HEK293 (cell line): Measurements from ENCODE around the gene ITIH1.

Source experiments
- CTCF ChIA-PET: fragments of 350-600 bp; formaldehyde crosslinking; extraction: SDS; loops from one replicate; lab custom pipeline; 2021; ENCODE audit warnings: antibody characterized with exemption; lab: Yijun Ruan, JAX
- POLR2A ChIA-PET: fragments of 300-600 bp; formaldehyde crosslinking; extraction: SDS; loops from one replicate; lab custom pipeline; 2020; ENCODE audit warnings: antibody characterized with exemption, inconsistent platforms; lab: Yijun Ruan, JAX
- H3K27ac ChIP-seq: fragments of 200-500 bp; sonication (Bioruptor generic); 2 replicates; pipeline ENCODE4 v1.5.1; 2014; ENCODE audit warnings: low read depth, low read length, control low read depth, inconsistent platforms; ENCODE audit errors: extremely low read depth
- H3K36me3 ChIP-seq, 2 experiments: fragments of 200-500 bp in 1 of 2; sonication (Bioruptor generic) in 1 of 2; 1 replicate in 1 of 2; 2 replicates in 1 of 2; pipeline ENCODE4 v1.5.1; 2014 to 2017; ENCODE audit warnings: inconsistent platforms in 2 of 2, low read length in 2 of 2; ENCODE audit not compliant: control insufficient read depth in 2 of 2, insufficient read depth in 1 of 2
- H3K4me1 ChIP-seq: fragments of 200-500 bp; sonication (Bioruptor generic); 2 replicates; pipeline ENCODE4 v1.5.1; 2014; ENCODE audit warnings: mild to moderate bottlenecking, low read length, inconsistent platforms; ENCODE audit not compliant: control insufficient read depth, insufficient read depth
- H3K4me3 ChIP-seq: 2 replicates; pipeline ENCODE4 v1.5.1; 2011; ENCODE audit warnings: low read depth, mild to moderate bottlenecking, control low read depth, low read length, moderate library complexity
- H3K9me3 ChIP-seq: fragments of 200-500 bp; sonication (Bioruptor generic); 2 replicates; pipeline ENCODE4 v1.5.1; 2014; ENCODE audit warnings: low read depth, low read length, inconsistent platforms; ENCODE audit not compliant: control insufficient read depth, insufficient read depth
- EGR2 ChIP-seq: fragments of 450-650 bp; formaldehyde crosslinking; IDR thresholded peaks from 2 replicates; pipeline ENCODE4 v1.5.1; 2016; ENCODE audit warnings: low read depth, missing biosample characterization, missing genetic modification characterization
- KLF10 ChIP-seq: fragments of 450-650 bp; IDR thresholded peaks from 2 replicates; pipeline ENCODE4 v1.5.1; 2018; ENCODE audit warnings: missing biosample characterization, mild to moderate bottlenecking, missing genetic modification characterization
- MEIS1 ChIP-seq: sonication (generic); formaldehyde crosslinking; IDR thresholded peaks from 2 replicates; pipeline ENCODE4 v1.8.1; 2022; ENCODE audit warnings: missing genetic modification reagents, mild to moderate bottlenecking, borderline replicate concordance
- RBAK ChIP-seq: fragments of 450-650 bp; formaldehyde crosslinking; IDR thresholded peaks from 2 replicates; pipeline ENCODE4 v1.5.1; 2016; ENCODE audit warnings: missing biosample characterization, missing genetic modification characterization
- SCRT1 ChIP-seq: fragments of 450-650 bp; formaldehyde crosslinking; IDR thresholded peaks from 2 replicates; pipeline ENCODE4 v1.5.1; 2016; ENCODE audit warnings: missing biosample characterization, missing genetic modification characterization, borderline replicate concordance
- ZBTB8A ChIP-seq: fragments of 450-650 bp; formaldehyde crosslinking; IDR thresholded peaks from 2 replicates; pipeline ENCODE4 v1.5.1; 2016; ENCODE audit warnings: missing biosample characterization, missing genetic modification characterization
- ZFP69B ChIP-seq: fragments of 450-650 bp; formaldehyde crosslinking; IDR thresholded peaks from 2 replicates; pipeline ENCODE4 v1.5.1; 2016; ENCODE audit warnings: missing biosample characterization, missing genetic modification characterization
- ZIC2 ChIP-seq: fragments of 450-650 bp; formaldehyde crosslinking; IDR thresholded peaks from 2 replicates; pipeline ENCODE4 v1.5.1; 2016; ENCODE audit warnings: missing biosample characterization, missing genetic modification characterization
- ZNF621 ChIP-seq: fragments of 450-650 bp; formaldehyde crosslinking; IDR thresholded peaks from 2 replicates; pipeline ENCODE4 v1.5.1; 2017; ENCODE audit warnings: missing biosample characterization, missing genetic modification characterization
- ZNF707 ChIP-seq: fragments of 450-650 bp; formaldehyde crosslinking; IDR thresholded peaks from 2 replicates; pipeline ENCODE4 v1.5.1; 2016; ENCODE audit warnings: missing biosample characterization, missing genetic modification characterization
- TF ChIP-seq, protein P1 (sequence below): fragments of 450-650 bp; formaldehyde crosslinking; IDR thresholded peaks from 2 replicates; pipeline ENCODE4 v1.5.1; 2016; ENCODE audit warnings: missing biosample characterization, missing genetic modification characterization
- TF ChIP-seq, protein P2 (sequence below): fragments of 450-650 bp; formaldehyde crosslinking; conservative IDR thresholded peaks from 2 replicates; pipeline ENCODE4 v1.5.1; 2016; ENCODE audit warnings: low read depth, missing biosample characterization, missing genetic modification characterization
- TF ChIP-seq, protein P3 (sequence below): fragments of 450-650 bp; formaldehyde crosslinking; IDR thresholded peaks from 2 replicates; pipeline ENCODE4 v1.5.1; 2017; ENCODE audit warnings: missing biosample characterization, missing genetic modification characterization
- TF ChIP-seq, protein P4 (sequence below): fragments of 450-650 bp; formaldehyde crosslinking; IDR thresholded peaks from 2 replicates; pipeline ENCODE4 v1.5.1; 2016; ENCODE audit warnings: missing biosample characterization, missing genetic modification characterization
- TF ChIP-seq, protein P5 (sequence below): fragments of 450-650 bp; formaldehyde crosslinking; IDR thresholded peaks from 2 replicates; pipeline ENCODE4 v1.5.1; 2016; ENCODE audit warnings: missing biosample characterization, missing genetic modification characterization, low read depth

ITIH1 gene

DNA sequence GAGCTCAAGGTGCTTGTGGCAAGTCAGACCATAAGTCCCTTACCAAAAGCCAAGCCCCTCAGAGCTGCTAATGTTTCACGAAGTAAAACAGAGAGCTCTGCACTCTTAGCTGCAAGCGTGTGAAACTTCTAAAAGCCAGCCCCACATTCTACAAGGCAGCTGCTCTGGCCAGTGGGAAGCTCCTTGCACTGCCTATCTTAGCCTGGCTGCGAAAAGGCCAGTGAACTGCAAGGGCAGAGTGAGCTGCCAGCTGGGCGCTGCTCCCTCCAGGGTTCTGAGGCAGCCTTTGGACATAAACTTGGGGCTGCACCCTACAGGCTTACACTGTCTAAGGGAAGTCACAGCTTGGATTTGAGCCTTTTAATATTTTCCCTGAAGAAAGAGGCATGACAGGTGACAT, 59.6 kb downstream of the ITIH1 start:
- TF ChIP-seq ZFP69B (no peak), ZNF707 (no peak), EGR2 (tag by site-specific recombination) (no peak), KLF10 (no peak), RBAK (tag by site-specific recombination) (no peak), ZBTB8A (tag by site-specific recombination) (no peak), SCRT1 (tag by site-specific recombination) (no peak), MEIS1 (no peak)
- TF ChIP-seq, protein P1, sequence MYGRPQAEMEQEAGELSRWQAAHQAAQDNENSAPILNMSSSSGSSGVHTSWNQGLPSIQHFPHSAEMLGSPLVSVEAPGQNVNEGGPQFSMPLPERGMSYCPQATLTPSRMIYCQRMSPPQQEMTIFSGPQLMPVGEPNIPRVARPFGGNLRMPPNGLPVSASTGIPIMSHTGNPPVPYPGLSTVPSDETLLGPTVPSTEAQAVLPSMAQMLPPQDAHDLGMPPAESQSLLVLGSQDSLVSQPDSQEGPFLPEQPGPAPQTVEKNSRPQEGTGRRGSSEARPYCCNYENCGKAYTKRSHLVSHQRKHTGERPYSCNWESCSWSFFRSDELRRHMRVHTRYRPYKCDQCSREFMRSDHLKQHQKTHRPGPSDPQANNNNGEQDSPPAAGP (tag by site-specific recombination): no peak
- TF ChIP-seq, protein P2, sequence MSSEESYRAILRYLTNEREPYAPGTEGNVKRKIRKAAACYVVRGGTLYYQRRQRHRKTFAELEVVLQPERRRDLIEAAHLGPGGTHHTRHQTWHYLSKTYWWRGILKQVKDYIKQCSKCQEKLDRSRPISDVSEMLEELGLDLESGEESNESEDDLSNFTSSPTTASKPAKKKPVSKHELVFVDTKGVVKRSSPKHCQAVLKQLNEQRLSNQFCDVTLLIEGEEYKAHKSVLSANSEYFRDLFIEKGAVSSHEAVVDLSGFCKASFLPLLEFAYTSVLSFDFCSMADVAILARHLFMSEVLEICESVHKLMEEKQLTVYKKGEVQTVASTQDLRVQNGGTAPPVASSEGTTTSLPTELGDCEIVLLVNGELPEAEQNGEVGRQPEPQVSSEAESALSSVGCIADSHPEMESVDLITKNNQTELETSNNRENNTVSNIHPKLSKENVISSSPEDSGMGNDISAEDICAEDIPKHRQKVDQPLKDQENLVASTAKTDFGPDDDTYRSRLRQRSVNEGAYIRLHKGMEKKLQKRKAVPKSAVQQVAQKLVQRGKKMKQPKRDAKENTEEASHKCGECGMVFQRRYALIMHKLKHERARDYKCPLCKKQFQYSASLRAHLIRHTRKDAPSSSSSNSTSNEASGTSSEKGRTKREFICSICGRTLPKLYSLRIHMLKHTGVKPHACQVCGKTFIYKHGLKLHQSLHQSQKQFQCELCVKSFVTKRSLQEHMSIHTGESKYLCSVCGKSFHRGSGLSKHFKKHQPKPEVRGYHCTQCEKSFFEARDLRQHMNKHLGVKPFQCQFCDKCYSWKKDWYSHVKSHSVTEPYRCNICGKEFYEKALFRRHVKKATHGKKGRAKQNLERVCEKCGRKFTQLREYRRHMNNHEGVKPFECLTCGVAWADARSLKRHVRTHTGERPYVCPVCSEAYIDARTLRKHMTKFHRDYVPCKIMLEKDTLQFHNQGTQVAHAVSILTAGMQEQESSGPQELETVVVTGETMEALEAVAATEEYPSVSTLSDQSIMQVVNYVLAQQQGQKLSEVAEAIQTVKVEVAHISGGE (tag by site-specific recombination): no peak
- TF ChIP-seq, protein P3, sequence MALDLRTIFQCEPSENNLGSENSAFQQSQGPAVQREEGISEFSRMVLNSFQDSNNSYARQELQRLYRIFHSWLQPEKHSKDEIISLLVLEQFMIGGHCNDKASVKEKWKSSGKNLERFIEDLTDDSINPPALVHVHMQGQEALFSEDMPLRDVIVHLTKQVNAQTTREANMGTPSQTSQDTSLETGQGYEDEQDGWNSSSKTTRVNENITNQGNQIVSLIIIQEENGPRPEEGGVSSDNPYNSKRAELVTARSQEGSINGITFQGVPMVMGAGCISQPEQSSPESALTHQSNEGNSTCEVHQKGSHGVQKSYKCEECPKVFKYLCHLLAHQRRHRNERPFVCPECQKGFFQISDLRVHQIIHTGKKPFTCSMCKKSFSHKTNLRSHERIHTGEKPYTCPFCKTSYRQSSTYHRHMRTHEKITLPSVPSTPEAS (tag by site-specific recombination): no peak
- TF ChIP-seq, protein P4, sequence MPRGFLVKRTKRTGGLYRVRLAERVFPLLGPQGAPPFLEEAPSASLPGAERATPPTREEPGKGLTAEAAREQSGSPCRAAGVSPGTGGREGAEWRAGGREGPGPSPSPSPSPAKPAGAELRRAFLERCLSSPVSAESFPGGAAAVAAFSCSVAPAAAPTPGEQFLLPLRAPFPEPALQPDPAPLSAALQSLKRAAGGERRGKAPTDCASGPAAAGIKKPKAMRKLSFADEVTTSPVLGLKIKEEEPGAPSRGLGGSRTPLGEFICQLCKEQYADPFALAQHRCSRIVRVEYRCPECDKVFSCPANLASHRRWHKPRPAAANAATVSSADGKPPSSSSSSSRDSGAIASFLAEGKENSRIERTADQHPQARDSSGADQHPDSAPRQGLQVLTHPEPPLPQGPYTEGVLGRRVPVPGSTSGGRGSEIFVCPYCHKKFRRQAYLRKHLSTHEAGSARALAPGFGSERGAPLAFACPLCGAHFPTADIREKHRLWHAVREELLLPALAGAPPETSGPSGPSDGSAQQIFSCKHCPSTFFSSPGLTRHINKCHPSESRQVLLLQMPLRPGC (tag by site-specific recombination): no peak
- TF ChIP-seq, protein P5, sequence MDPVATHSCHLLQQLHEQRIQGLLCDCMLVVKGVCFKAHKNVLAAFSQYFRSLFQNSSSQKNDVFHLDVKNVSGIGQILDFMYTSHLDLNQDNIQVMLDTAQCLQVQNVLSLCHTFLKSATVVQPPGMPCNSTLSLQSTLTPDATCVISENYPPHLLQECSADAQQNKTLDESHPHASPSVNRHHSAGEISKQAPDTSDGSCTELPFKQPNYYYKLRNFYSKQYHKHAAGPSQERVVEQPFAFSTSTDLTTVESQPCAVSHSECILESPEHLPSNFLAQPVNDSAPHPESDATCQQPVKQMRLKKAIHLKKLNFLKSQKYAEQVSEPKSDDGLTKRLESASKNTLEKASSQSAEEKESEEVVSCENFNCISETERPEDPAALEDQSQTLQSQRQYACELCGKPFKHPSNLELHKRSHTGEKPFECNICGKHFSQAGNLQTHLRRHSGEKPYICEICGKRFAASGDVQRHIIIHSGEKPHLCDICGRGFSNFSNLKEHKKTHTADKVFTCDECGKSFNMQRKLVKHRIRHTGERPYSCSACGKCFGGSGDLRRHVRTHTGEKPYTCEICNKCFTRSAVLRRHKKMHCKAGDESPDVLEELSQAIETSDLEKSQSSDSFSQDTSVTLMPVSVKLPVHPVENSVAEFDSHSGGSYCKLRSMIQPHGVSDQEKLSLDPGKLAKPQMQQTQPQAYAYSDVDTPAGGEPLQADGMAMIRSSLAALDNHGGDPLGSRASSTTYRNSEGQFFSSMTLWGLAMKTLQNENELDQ (tag by site-specific recombination): no peak
- Histone ChIP-seq H3K4me3 (no peak overlapping the region), H3K9me3 (no peaks in the 10 kb centered on the region), H3K4me1 (peaks cover under 1% of the 10 kb centered on the region; the same call in 1 of the 2 replicates), H3K27ac (no peak overlapping the region), H3K36me3 (peaks cover 0 to 37% of the 10 kb centered on the region in 2 experiments; a peak in 1 of 3 replicates)
- CTCF ChIA-PET: interaction anchor here (0.8 kb wide), 1 partner anchor 36 kb away, joined by 3 read pairs; no protein-coding TSS in a partner anchor
- POLR2A ChIA-PET: no interaction called here

DNA sequence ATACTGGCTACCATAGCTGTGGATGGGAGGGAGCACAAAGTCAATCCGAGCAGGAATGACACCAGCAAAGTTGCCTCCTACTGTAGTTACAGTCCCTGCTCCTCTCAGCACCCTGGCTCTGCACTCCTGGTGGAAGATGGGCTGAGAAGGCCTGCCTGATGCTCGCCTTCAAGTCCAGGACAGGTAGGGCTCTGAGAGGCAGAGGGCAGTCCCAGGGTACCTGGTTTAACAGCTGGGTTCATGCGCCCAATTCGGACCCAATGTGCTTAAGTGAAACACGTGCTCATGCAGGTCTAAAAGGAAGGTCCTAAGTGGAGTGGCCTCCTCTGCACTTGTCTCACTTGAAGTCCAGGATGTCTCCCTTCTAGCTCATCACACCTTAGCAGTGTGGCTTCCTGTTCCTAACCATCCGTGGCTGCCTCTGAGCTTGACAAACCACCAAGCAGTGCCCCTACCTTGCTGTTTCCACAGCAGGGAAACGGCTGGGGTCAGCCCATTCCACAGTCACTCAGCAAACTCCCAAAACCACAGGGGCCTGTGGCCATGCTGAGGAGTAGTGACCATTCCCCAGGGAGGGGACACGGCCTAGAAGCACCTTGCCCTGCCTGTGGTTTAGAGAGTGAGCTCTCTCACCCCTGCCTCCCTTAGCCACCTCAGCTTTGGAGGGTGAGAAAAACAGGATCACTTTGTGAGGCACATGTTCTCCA, 61.3 kb downstream of the ITIH1 start:
- H3K36me3 ChIP-seq: peaks cover 0 to 46% of the 10 kb centered on the region in 2 experiments; a peak in 1 of 3 replicates
- H3K27ac ChIP-seq: no peak overlapping the region
- H3K9me3 ChIP-seq: no peaks in the 10 kb centered on the region
- no peak for TF ChIP-seq ZNF621
- TF ChIP-seq ZIC2: peak; percentile 45
- ChIA-PET CTCF (interaction anchor here (1.1 kb wide), 1 partner anchor 40 kb away, joined by 4 read pairs; no protein-coding TSS in a partner anchor), POLR2A (no interaction called here)
- H3K4me1 ChIP-seq: no peaks in the 10 kb centered on the region
- H3K4me3 ChIP-seq: no peak overlapping the region
